Prostate gland (tissue), 2 donors: ENCODE results near the gene ALPG. TPM values are rescaled to one million over a fixed set of nuclear protein-coding genes. Genes with fewer than 3 reads are reported as not detected.
"Not testable (repeated sequence)": the region's sequence is repeated elsewhere in the genome, so short reads cannot be mapped to it uniquely, and the experiment has no call there.

ENCODE experiments used
- DNase-seq: peaks from one replicate; pipeline ENCODE4 v3.0.0-alpha.2; 2019; ENCODE audit warnings: low spot score
- H3K27ac ChIP-seq, 2 donors: fragments of 200-600 bp; sonication (generic); 2 replicates each; pipeline ENCODE4 v1.5.1; 2017 to 2019
- H3K27me3 ChIP-seq: fragments of 200-600 bp; sonication (generic); replicated peaks from 2 replicates; pipeline ENCODE4 v1.5.1; 2019; ENCODE audit not compliant: insufficient read depth
- H3K36me3 ChIP-seq, 2 donors: fragments of 200-600 bp; sonication (generic); 1 replicate in 1 of 2; 2 replicates in 1 of 2; pipeline versions ENCODE4 v1.5.1 to v1.8.1; 2017 to 2019
- H3K4me1 ChIP-seq: fragments of 200-600 bp; sonication (generic); replicated peaks from 2 replicates; pipeline ENCODE4 v1.5.1; 2019
- H3K4me3 ChIP-seq, 2 donors: fragments of 200-600 bp; sonication (generic); 2 replicates each; pipeline ENCODE4 v1.5.1; 2017 to 2019
- H3K9me3 ChIP-seq: fragments of 200-600 bp; sonication (generic); 2 replicates; pipeline ENCODE4 v1.5.1; 2017
- CTCF ChIP-seq, 4 experiments: fragments of 200-600 bp in 2 of 4; fragments of 450-650 bp in 2 of 4; sonication (generic) in 2 of 4; IDR thresholded peaks; 1 replicate in 3 of 4; 2 replicates in 1 of 4; pipeline ENCODE4 v1.5.1; 2016 to 2019; ENCODE audit warnings: antibody characterized with exemption in 4 of 4, mild to moderate bottlenecking in 2 of 4, moderate library complexity in 2 of 4
- POLR2A ChIP-seq: fragments of 450-650 bp; IDR thresholded peaks from one replicate; pipeline ENCODE4 v1.6.1; 2016; ENCODE audit warnings: antibody characterized with exemption, mild to moderate bottlenecking
- POLR2AphosphoS5 ChIP-seq: sonication (generic); formaldehyde crosslinking; IDR thresholded peaks from one replicate; pipeline ENCODE4 v1.6.1; 2017; ENCODE audit warnings: antibody characterized with exemption
- WGBS: methylation state at CpG from one replicate; pipeline ENCODE4 v1.1.5; 2018; 5-methylcytosine and 5-hydroxymethylcytosine counted together
- intact Hi-C: fragments of 100-400 bp; cut with DNase I; formaldehyde crosslinking; loops from one replicate; pipeline ENCODE4 v1.14.2; 2022
- total RNA-seq, 2 donors: library from RNA; depleted of rRNA; stranded (reverse); fragments of >200 nt; gene quantifications; one replicate each; pipeline ENCODE4 v1.1.0, GENCODE V29; 2016

Gene ALPG
- total RNA-seq, 2 donors from 2014 or later, result 0.34 TPM; not detected in 1

- DNase-seq, result no peak
- no peak overlapping the region for H3K27ac ChIP-seq
- H3K4me3 ChIP-seq, result no peak overlapping the region
- TF ChIP-seq POLR2AphosphoS5 (no peak), POLR2A (no peak), CTCF (IDR thresholded peaks at IDR 0.05) (no peak)
- H3K27me3 ChIP-seq, result no peaks in the 10 kb centered on the region
- H3K36me3 ChIP-seq, result no peaks in the 10 kb centered on the region
- intact Hi-C loops, result no loop called here
- no peaks in the 10 kb centered on the region for H3K9me3 ChIP-seq
- WGBS, result 55% methylated on average over 9 of the region's 9 CpGs
- no peaks in the 10 kb centered on the region for H3K4me1 ChIP-seq
Observed at GRCh38 chr2:232400256-232401015, 6.2 kb upstream of the ALPG start.

- no peak overlapping the region for H3K4me3 ChIP-seq
- no peak overlapping the region for H3K27ac ChIP-seq
- no peaks in the 10 kb centered on the region for H3K27me3 ChIP-seq
- DNase-seq, result no peak
- TF ChIP-seq POLR2AphosphoS5 (no peak), CTCF (IDR thresholded peaks at IDR 0.05) (no peak), POLR2A (no peak)
- H3K4me1 ChIP-seq, result no peaks in the 10 kb centered on the region
- intact Hi-C loops, result no loop called here
- WGBS, result 96% methylated on average over 3 of the region's 3 CpGs
- H3K36me3 ChIP-seq, result no peaks in the 10 kb centered on the region
- H3K9me3 ChIP-seq, result no peaks in the 10 kb centered on the region
Observed at GRCh38 chr2:232402518-232402917, 4.1 kb upstream of the ALPG start.

- intact Hi-C loops, result no loop called here
- Histone ChIP-seq H3K27ac (no peak overlapping the region), H3K4me3 (no peak overlapping the region), H3K27me3 (no peaks in the 10 kb centered on the region), H3K4me1 (no peaks in the 10 kb centered on the region), H3K9me3 (no peaks in the 10 kb centered on the region), H3K36me3 (no peaks in the 10 kb centered on the region)
- no peak for DNase-seq
- TF ChIP-seq POLR2AphosphoS5 (no peak), CTCF (IDR thresholded peaks at IDR 0.05) (no peak), POLR2A (no peak)
- 79% methylated on average over 11 of the region's 11 CpGs for WGBS
Observed at GRCh38 chr2:232405943-232406510, 617 bp upstream of the ALPG start.

- H3K27ac ChIP-seq, H3K27me3 ChIP-seq, intact Hi-C loops, DNase-seq, H3K9me3 ChIP-seq, H3K4me3 ChIP-seq, H3K36me3 ChIP-seq, H3K4me1 ChIP-seq: not testable (repeated sequence)
- WGBS, result 92% methylated on average over 29 of the region's 30 CpGs
Observed at GRCh38 chr2:232407428-232408150, 945 bp downstream of the ALPG start.

GRCh38 chr2:232408269-232408668 is 1.6 kb downstream of the ALPG start:
- H3K27me3 ChIP-seq, H3K4me1 ChIP-seq, intact Hi-C loops, H3K4me3 ChIP-seq, H3K27ac ChIP-seq, DNase-seq, H3K36me3 ChIP-seq, H3K9me3 ChIP-seq: not testable (repeated sequence)
- 89% methylated on average over 8 of the region's 10 CpGs for WGBS

- H3K4me3 ChIP-seq, DNase-seq, H3K9me3 ChIP-seq, H3K27me3 ChIP-seq, H3K36me3 ChIP-seq, H3K4me1 ChIP-seq, H3K27ac ChIP-seq, intact Hi-C loops: not testable (repeated sequence)
- 76% methylated on average over 26 of the region's 40 CpGs for WGBS
Observed at GRCh38 chr2:232409617-232410016, 3.0 kb downstream of the ALPG start.
